ENCODE results near the gene GART.

- peak; percentile 78 for TF ChIP-seq POLR2AphosphoS5 (IDR thresholded peaks at IDR 0.05; ENCODE audit: borderline replicate concordance, low read depth, low read length)
- no peak for TF ChIP-seq EZH2 (IDR thresholded peaks at IDR 0.05)
These were observed 46.8 kb upstream of the GART start, which contains the start of gene DONSON for GRCh38 chr21:33588485-33589335.
